SK-N-SH (cell line): Measurements from ENCODE around the gene TBXAS1. TPM values are rescaled to one million over a fixed set of nuclear protein-coding genes. Genes with fewer than 3 reads are reported as not detected.

Experiments
- CTCF ChIA-PET: fragments of 300-600, 350-600 bp; formaldehyde crosslinking; extraction: SDS; loops from one replicate; lab custom pipeline; 2021; lab: Yijun Ruan, JAX
- POLR2A ChIA-PET: fragments of 350-600 bp; sonication (Branson Sonifier 250); formaldehyde crosslinking; extraction: SDS; loops from one replicate; lab custom pipeline; 2020; ENCODE audit warnings: antibody characterized with exemption, inconsistent platforms; lab: Yijun Ruan, JAX
- DNase-seq: peaks from one replicate; pipeline ENCODE4 v3.0.0; 2012
- H2AFZ ChIP-seq: fragments of 200-600 bp; sonication (generic); 2 replicates; pipeline ENCODE4 v1.8.1; 2016; ENCODE audit warnings: antibody characterized with exemption, mild to moderate bottlenecking, low read depth
- H3F3A ChIP-seq: fragments of 200-600 bp; sonication (generic); replicated peaks from 2 replicates; pipeline ENCODE3; 2016; ENCODE audit warnings: antibody characterized with exemption, mild to moderate bottlenecking; ENCODE audit not compliant: insufficient read depth
- H3K27ac ChIP-seq, 2 experiments: fragments of 200-500 bp in 1 of 2; fragments of 200-600 bp in 1 of 2; sonication (Bioruptor generic) in 1 of 2; sonication (generic), shearing (Covaris generic) in 1 of 2; 2 replicates each; pipeline versions ENCODE4 v1.5.1 to v1.6.1; 2014 to 2016; ENCODE audit warnings: low read depth in 2 of 2, inconsistent platforms in 1 of 2, low read length in 1 of 2, mild to moderate bottlenecking in 1 of 2, mixed read lengths in 1 of 2
- H3K27me3 ChIP-seq: fragments of 200-600 bp; sonication (generic), shearing (Covaris generic); 2 replicates; pipeline ENCODE4 v1.6.1; 2016; ENCODE audit warnings: mixed run types; ENCODE audit not compliant: insufficient read depth
- H3K36me3 ChIP-seq, 2 experiments: fragments of 200-500 bp in 1 of 2; fragments of 200-600 bp in 1 of 2; sonication (Bioruptor generic) in 1 of 2; sonication (generic) in 1 of 2; replicated peaks in 1 of 2; 2 replicates each; pipeline versions ENCODE3 to v1.5.1; 2014 to 2016; ENCODE audit warnings: low read length in 1 of 2, mild to moderate bottlenecking in 1 of 2; ENCODE audit not compliant: insufficient read depth in 2 of 2, control insufficient read depth in 1 of 2
- H3K4me1 ChIP-seq, 2 experiments: fragments of 200-500 bp in 1 of 2; fragments of 200-600 bp in 1 of 2; sonication (Bioruptor generic) in 1 of 2; sonication (generic), shearing (Covaris generic) in 1 of 2; 2 replicates each; pipeline versions ENCODE4 v1.5.1 to v1.6.1; 2014 to 2016; ENCODE audit warnings: low read depth in 1 of 2, low read length in 1 of 2, mixed run types in 1 of 2; ENCODE audit not compliant: insufficient read depth in 2 of 2, control insufficient read depth in 1 of 2
- H3K4me2 ChIP-seq: fragments of 200-600 bp; sonication (generic), shearing (Covaris generic); 2 replicates; pipeline ENCODE4 v1.6.1; 2017; ENCODE audit warnings: mixed run types
- H3K4me3 ChIP-seq, 2 experiments: fragments of 200-500 bp in 1 of 2; fragments of 200-600 bp in 1 of 2; sonication (Bioruptor generic) in 1 of 2; sonication (generic), shearing (Covaris generic) in 1 of 2; 2 replicates each; pipeline versions ENCODE4 v1.5.1 to v1.8.1; 2014 to 2016; ENCODE audit warnings: low read depth in 2 of 2, inconsistent platforms in 1 of 2, low read length in 1 of 2, mild to moderate bottlenecking in 1 of 2, mixed read lengths in 1 of 2, moderate library complexity in 1 of 2
- H3K79me2 ChIP-seq: fragments of 200-600 bp; sonication (generic); 2 replicates; pipeline ENCODE4 v1.8.1; 2017; ENCODE audit warnings: mild to moderate bottlenecking; ENCODE audit not compliant: insufficient read depth
- H3K9ac ChIP-seq: fragments of 200-600 bp; sonication (generic); 2 replicates; pipeline ENCODE4 v1.6.1; 2017; ENCODE audit warnings: mixed run types
- H3K9me2 ChIP-seq: fragments of 200-600 bp; sonication (generic); 2 replicates; pipeline ENCODE4 v1.6.1; 2017; ENCODE audit warnings: mixed run types
- H3K9me3 ChIP-seq: fragments of 200-600 bp; sonication (generic); 2 replicates; pipeline ENCODE4 v1.6.1; 2017; ENCODE audit warnings: mixed run types, mild to moderate bottlenecking, moderate library complexity
- H4K20me1 ChIP-seq: fragments of 200-600 bp; sonication (generic); 2 replicates; pipeline ENCODE4 v1.6.1; 2017; ENCODE audit warnings: mild to moderate bottlenecking, mixed run types; ENCODE audit not compliant: insufficient read depth
- FOSL2 ChIP-seq: IDR thresholded peaks from 2 replicates; pipeline ENCODE4 v1.4.0; 2012; ENCODE audit warnings: low read depth, mild to moderate bottlenecking, moderate library complexity, borderline replicate concordance
- FOXJ3 ChIP-seq: sonication (generic); formaldehyde crosslinking; IDR thresholded peaks from 2 replicates; pipeline ENCODE4 v1.5.1; 2020; ENCODE audit warnings: mild to moderate bottlenecking, missing genetic modification reagents
- GABPA ChIP-seq: IDR thresholded peaks from 2 replicates; pipeline ENCODE4 v1.4.0; 2012; ENCODE audit warnings: low read depth, mild to moderate bottlenecking
- IRF3 ChIP-seq: fragments of 150-350 bp; IDR thresholded peaks from 2 replicates; pipeline ENCODE4 v1.6.1; 2016; ENCODE audit warnings: mild to moderate bottlenecking, low read depth, low read length
- MAX ChIP-seq: IDR thresholded peaks from 2 replicates; pipeline ENCODE4 v1.4.0; 2012; ENCODE audit warnings: low read depth
- MEF2A ChIP-seq: IDR thresholded peaks from 2 replicates; pipeline ENCODE4 v1.4.0; 2012; ENCODE audit warnings: low read depth, borderline replicate concordance
- NRF1 ChIP-seq: IDR thresholded peaks from 2 replicates; pipeline ENCODE4 v1.6.1; 2012; ENCODE audit warnings: low read depth, mild to moderate bottlenecking, low read length
- PBX3 ChIP-seq: IDR thresholded peaks from 2 replicates; pipeline ENCODE4; 2012
- REST ChIP-seq: IDR thresholded peaks from 2 replicates; pipeline ENCODE4 v1.6.1; 2012; ENCODE audit warnings: mild to moderate bottlenecking, low read depth, low read length, moderate library complexity
- WGBS: methylation state at CpG from one replicate; pipeline ENCODE4 v1.1.6; 2017; ENCODE audit warnings: low lambda C conversion rate; 5-methylcytosine and 5-hydroxymethylcytosine counted together
- polyA plus RNA-seq, 3 experiments: library from polyadenylated mRNA; depleted of rRNA; stranded (reverse); fragments of >200 nt; gene quantifications; 2 replicates each; pipeline ENCODE4 v1.2.3, GENCODE V29; 2012

Gene TBXAS1
- polyA plus RNA-seq, 1 of the 3 experiments (the other 2 are of a cell fraction) = 4.4 TPM

GRCh38 chr7:140019172-140019571 is 190.1 kb downstream of the TBXAS1 start:
- no peaks in the 10 kb centered on the region for H4K20me1 ChIP-seq
- no peak overlapping the region for H3K9ac ChIP-seq
- H3K27ac ChIP-seq = no peak overlapping the region
- DNase-seq = no peak
- CTCF ChIA-PET = interaction anchor here (0.8 to 5.6 kb wide), 4 partner anchors 11 to 26 kb away, joined by 4 to 24 read pairs (median 6); no protein-coding TSS in a partner anchor
- peaks cover 0 to 14% of the 10 kb centered on the region in 2 experiments; a peak in 1 of 4 replicates for H3K4me1 ChIP-seq
- WGBS = 89% methylated on average over 11 of the region's 11 CpGs
- no peaks in the 10 kb centered on the region for H3K9me3 ChIP-seq
- peaks cover 3% of the 10 kb centered on the region for H3F3A ChIP-seq
- H3K9me2 ChIP-seq = no peaks in the 10 kb centered on the region
- no peaks in the 10 kb centered on the region; the same call in 1 of the 2 replicates for H3K27me3 ChIP-seq
- H3K4me3 ChIP-seq = no peak overlapping the region
- H2AFZ ChIP-seq = no peak overlapping the region
- TF ChIP-seq FOSL2 = no peak
- no peak for TF ChIP-seq PBX3
- no peak for TF ChIP-seq IRF3
- no peak for TF ChIP-seq GABPA
- TF ChIP-seq REST = no peak
- TF ChIP-seq MEF2A = no peak
- no peak for TF ChIP-seq MAX
- TF ChIP-seq, all 33 proteins: peak for 0
- no peak overlapping the region for H3K4me2 ChIP-seq
- H3K36me3 ChIP-seq = peaks cover under 1 to 2% of the 10 kb centered on the region in 2 experiments
- H3K79me2 ChIP-seq = no peaks in the 10 kb centered on the region
- POLR2A ChIA-PET = no interaction called here

- peaks cover 2 to 3% of the 10 kb centered on the region in 2 experiments for H3K36me3 ChIP-seq
- H3K9ac ChIP-seq = no peak overlapping the region
- peaks cover 3% of the 10 kb centered on the region for H3F3A ChIP-seq
- H4K20me1 ChIP-seq = no peaks in the 10 kb centered on the region
- no peak overlapping the region for H3K27ac ChIP-seq
- H3K9me2 ChIP-seq = no peaks in the 10 kb centered on the region
- H3K9me3 ChIP-seq = no peaks in the 10 kb centered on the region
- H3K4me1 ChIP-seq = peaks cover 0 to 14% of the 10 kb centered on the region in 2 experiments; a peak in 1 of 4 replicates
- DNase-seq = no peak
- CTCF ChIA-PET = interaction anchor here (0.8 to 5.6 kb wide), 4 partner anchors 11 to 27 kb away, joined by 4 to 24 read pairs (median 6); no protein-coding TSS in a partner anchor
- POLR2A ChIA-PET = no interaction called here
- H2AFZ ChIP-seq = no peak overlapping the region
- TF ChIP-seq FOSL2 (no peak), FOXJ3 (CRISPR knock-in tag) (no peak), REST (no peak), NRF1 (no peak)
- no peaks in the 10 kb centered on the region for H3K27me3 ChIP-seq
- no peaks in the 10 kb centered on the region for H3K79me2 ChIP-seq
- H3K4me3 ChIP-seq = no peak overlapping the region
- WGBS = 65% methylated on average over 2 of the region's 3 CpGs
- no peak overlapping the region for H3K4me2 ChIP-seq
These were observed 190.5 kb downstream of the TBXAS1 start for GRCh38 chr7:140019606-140020005.
